H1 (cell line): ENCODE results near the gene SCN2B. TPM values are rescaled to one million over a fixed set of nuclear protein-coding genes. Genes with fewer than 3 reads are reported as not detected.

ENCODE experiments used
- CTCF ChIA-PET: fragments of 300-600 bp; sonication (Branson Sonifier 250); formaldehyde crosslinking; loops from one replicate; lab custom pipeline; 2021; ENCODE audit not compliant: partially characterized antibody; lab: Charles Lee
- POLR2A ChIA-PET: fragments of 300-600 bp; sonication (Branson Sonifier 250); formaldehyde crosslinking; loops from one replicate; lab custom pipeline; 2021; ENCODE audit warnings: inconsistent platforms; ENCODE audit not compliant: partially characterized antibody; lab: Charles Lee
- DNase-seq, 2 experiments: peaks; one replicate each; pipeline versions ENCODE4 v3.0.0 to v3.0.0-alpha.2; 2010 to 2022; ENCODE audit warnings: low spot score in 2 of 2, low read depth in 1 of 2, mixed read lengths in 1 of 2
- FAIRE-seq: peaks from 2 replicates; lab custom pipeline; 2011; peaks lifted over from hg19 to GRCh38; lab: Jason Lieb, UNC
- H2AFZ ChIP-seq: 2 replicates; pipeline ENCODE4 v1.8.1; 2012; ENCODE audit warnings: low read length, inconsistent platforms
- H2AK5ac ChIP-seq: 2 replicates; pipeline ENCODE4 v1.6.1; 2013; ENCODE audit warnings: low read depth, low read length
- H2BK120ac ChIP-seq: replicated peaks from 2 replicates; pipeline ENCODE3; 2013; ENCODE audit warnings: low read depth, low read length, inconsistent platforms
- H2BK12ac ChIP-seq: 2 replicates; pipeline ENCODE4 v1.6.1; 2013; ENCODE audit warnings: low read depth, low read length
- H2BK15ac ChIP-seq: 2 replicates; pipeline ENCODE4 v1.6.1; 2013; ENCODE audit warnings: low read length
- H2BK20ac ChIP-seq: 2 replicates; pipeline ENCODE4 v1.6.1; 2013; ENCODE audit warnings: low read length
- H2BK5ac ChIP-seq: 2 replicates; pipeline ENCODE4 v1.6.1; 2013; ENCODE audit warnings: low read depth, low read length
- H3K14ac ChIP-seq: 2 replicates; pipeline ENCODE4 v1.6.1; 2013; ENCODE audit warnings: inconsistent platforms; ENCODE audit not compliant: insufficient read length
- H3K18ac ChIP-seq: 2 replicates; pipeline ENCODE4 v1.6.1; 2013; ENCODE audit warnings: low read length; ENCODE audit errors: extremely low read depth
- H3K23ac ChIP-seq: 2 replicates; pipeline ENCODE4 v1.6.1; 2013; ENCODE audit warnings: inconsistent platforms; ENCODE audit not compliant: insufficient read length
- H3K23me2 ChIP-seq: 2 replicates; pipeline ENCODE4 v1.6.1; 2013; ENCODE audit warnings: low read depth, low read length
- H3K27ac ChIP-seq: 2 replicates; pipeline ENCODE4 v1.6.1; 2011; ENCODE audit warnings: low read depth, low read length, inconsistent platforms
- H3K27me3 ChIP-seq, 4 experiments: replicated peaks in 1 of 4; 1 replicate in 1 of 4; 2 replicates in 3 of 4; pipeline versions ENCODE4 v1.6.1 to v1.8.1; 2011 to 2013; ENCODE audit warnings: low read length in 3 of 4, mild to moderate bottlenecking in 3 of 4, inconsistent platforms in 2 of 4, mixed read lengths in 2 of 4, moderate library complexity in 1 of 4; ENCODE audit not compliant: control insufficient read depth in 3 of 4, insufficient read depth in 3 of 4; ENCODE audit errors: extremely low read depth in 1 of 4
- H3K36me3 ChIP-seq, 4 experiments: 2 replicates each; pipeline versions ENCODE4 v1.6.1 to v1.8.1; 2011 to 2013; ENCODE audit warnings: mild to moderate bottlenecking in 4 of 4, low read length in 3 of 4, moderate library complexity in 2 of 4, control low read depth in 1 of 4, inconsistent platforms in 1 of 4; ENCODE audit not compliant: insufficient read depth in 4 of 4, control insufficient read depth in 2 of 4
- H3K4ac ChIP-seq: replicated peaks from 2 replicates; pipeline ENCODE3; 2013; ENCODE audit warnings: low read length, low read depth, mixed read lengths, inconsistent platforms; ENCODE audit not compliant: insufficient read length
- H3K4me1 ChIP-seq, 4 experiments: replicated peaks in 1 of 4; 1 replicate in 1 of 4; 2 replicates in 3 of 4; pipeline versions ENCODE4 v1.6.1 to v1.8.1; 2011 to 2013; ENCODE audit warnings: low read length in 3 of 4, inconsistent platforms in 2 of 4, mixed read lengths in 1 of 4; ENCODE audit not compliant: insufficient read depth in 4 of 4, control insufficient read depth in 3 of 4
- H3K4me2 ChIP-seq, 2 experiments: 2 replicates each; pipeline versions ENCODE4 v1.6.1 to v1.8.1; 2011 to 2013; ENCODE audit warnings: low read depth in 2 of 2, low read length in 2 of 2, control low read depth in 1 of 2, inconsistent platforms in 1 of 2, mild to moderate bottlenecking in 1 of 2; ENCODE audit not compliant: insufficient read depth in 1 of 2
- H3K4me3 ChIP-seq, 4 experiments: fragments of 200-600, 300-600 bp in 1 of 4; sonication (generic), shearing (Covaris generic), sonication (Bioruptor Twin) in 1 of 4; 2 replicates each; pipeline versions ENCODE4 v1.5.1 to v1.8.1; 2011 to 2016; ENCODE audit warnings: low read length in 4 of 4, low read depth in 3 of 4, control low read depth in 2 of 4, inconsistent platforms in 2 of 4, mild to moderate bottlenecking in 2 of 4, mixed read lengths in 1 of 4, moderate library complexity in 1 of 4; ENCODE audit not compliant: insufficient read depth in 2 of 4; ENCODE audit errors: extremely low read depth in 1 of 4
- H3K56ac ChIP-seq: replicated peaks from 2 replicates; pipeline ENCODE3; 2013; ENCODE audit warnings: low read depth, mild to moderate bottlenecking, mixed read lengths, low read length, inconsistent platforms; ENCODE audit not compliant: insufficient read length
- H3K79me1 ChIP-seq: 2 replicates; pipeline ENCODE4 v1.6.1; 2013; ENCODE audit warnings: low read depth, low read length, control low read depth
- H3K79me2 ChIP-seq, 2 experiments: 2 replicates each; pipeline versions ENCODE4 v1.6.1 to v1.8.1; 2012 to 2013; ENCODE audit warnings: low read length in 2 of 2, mild to moderate bottlenecking in 2 of 2, inconsistent platforms in 1 of 2; ENCODE audit not compliant: insufficient read depth in 2 of 2, control insufficient read depth in 1 of 2
- H3K9ac ChIP-seq, 4 experiments: replicated peaks in 1 of 4; 1 replicate in 1 of 4; 2 replicates in 3 of 4; pipeline versions ENCODE4 v1.6.1 to v1.8.1; 2011 to 2013; ENCODE audit warnings: low read depth in 3 of 4, low read length in 3 of 4, control low read depth in 2 of 4, mild to moderate bottlenecking in 2 of 4, moderate library complexity in 2 of 4, inconsistent platforms in 1 of 4; ENCODE audit errors: extremely low read depth in 1 of 4
- H3K9me3 ChIP-seq, 2 experiments: 2 replicates each; pipeline versions ENCODE4 v1.6.1 to v1.8.1; 2012 to 2013; ENCODE audit warnings: mild to moderate bottlenecking in 2 of 2, moderate library complexity in 2 of 2, control low read depth in 1 of 2, inconsistent platforms in 1 of 2, low read depth in 1 of 2, low read length in 1 of 2, mixed read lengths in 1 of 2; ENCODE audit not compliant: insufficient read depth in 2 of 2
- H4K20me1 ChIP-seq, 2 experiments: replicated peaks in 1 of 2; 2 replicates each; pipeline versions ENCODE3 to v1.8.1; 2011 to 2013; ENCODE audit warnings: inconsistent platforms in 2 of 2, low read length in 2 of 2, mild to moderate bottlenecking in 1 of 2; ENCODE audit not compliant: insufficient read depth in 2 of 2, control insufficient read depth in 1 of 2
- H4K5ac ChIP-seq: 2 replicates; pipeline ENCODE4 v1.6.1; 2013; ENCODE audit warnings: low read length, low read depth, mixed read lengths, inconsistent platforms; ENCODE audit not compliant: insufficient read length
- H4K8ac ChIP-seq: 2 replicates; pipeline ENCODE4 v1.8.0; 2013; ENCODE audit warnings: mild to moderate bottlenecking, moderate library complexity, low read length, inconsistent platforms; ENCODE audit not compliant: insufficient read depth; ENCODE audit errors: extremely low read depth
- H4K91ac ChIP-seq: replicated peaks from 2 replicates; pipeline ENCODE3; 2013; ENCODE audit warnings: low read length, mixed read lengths, inconsistent platforms; ENCODE audit not compliant: insufficient read length
- BACH1 ChIP-seq: IDR thresholded peaks from 2 replicates; pipeline ENCODE4 v1.6.1; 2012; ENCODE audit warnings: low read length, improper control_type of control experiment
- CHD2 ChIP-seq: IDR thresholded peaks from 2 replicates; pipeline ENCODE4 v1.6.1; 2012; ENCODE audit warnings: low read length, improper control_type of control experiment
- CREB1 ChIP-seq: IDR thresholded peaks from 2 replicates; pipeline ENCODE4 v1.6.1; 2012; ENCODE audit warnings: inconsistent platforms
- FOSL1 ChIP-seq: IDR thresholded peaks from 2 replicates; pipeline ENCODE4 v1.6.1; 2011; ENCODE audit warnings: mild to moderate bottlenecking, low read depth, low read length, moderate library complexity; ENCODE audit not compliant: insufficient read depth
- HDAC6 ChIP-seq: IDR thresholded peaks from one replicate; pipeline ENCODE4 v1.7.1; 2012; ENCODE audit warnings: low read depth, mild to moderate bottlenecking, inconsistent platforms, low read length, moderate library complexity
- PHF8 ChIP-seq: fragments of 200-600 bp; sonication (generic); conservative IDR thresholded peaks from 2 replicates; pipeline ENCODE4 v1.7.1; 2012; ENCODE audit warnings: low read depth, mild to moderate bottlenecking, inconsistent platforms, low read length, moderate library complexity
- SIX5 ChIP-seq: IDR thresholded peaks from 2 replicates; pipeline ENCODE4 v1.6.1; 2011; ENCODE audit warnings: mild to moderate bottlenecking, low read depth, low read length
- SP4 ChIP-seq: IDR thresholded peaks from 2 replicates; pipeline ENCODE4 v1.6.1; 2012; ENCODE audit warnings: low read length, inconsistent platforms
- WGBS, 2 experiments: shearing (Covaris generic) in 1 of 2; methylation state at CpG; one replicate each; pipeline versions ENCODE4 v1.1.6 to v1.1.7; 2013 to 2015; ENCODE audit warnings: low lambda C conversion rate in 2 of 2, mixed read lengths in 2 of 2, inconsistent platforms in 1 of 2, low coverage in 1 of 2, missing lambda C conversion rate in 1 of 2; ENCODE audit not compliant: insufficient replicate concordance in 2 of 2, insufficient coverage in 1 of 2, insufficient read length in 1 of 2; ENCODE audit errors: extremely low coverage in 1 of 2, missing lambda C conversion rate in 1 of 2; 5-methylcytosine and 5-hydroxymethylcytosine counted together
- polyA plus RNA-seq, 7 experiments: library from polyadenylated mRNA; depleted of rRNA in 3 of 7; stranded (reverse) in 5 of 7; unstranded in 2 of 7; fragments of >200 nt in 5 of 7; fragments of 200-250 nt in 2 of 7; gene quantifications; 1 replicate in 5 of 7; 2 replicates in 1 of 7; 4 replicates in 1 of 7; pipeline versions ENCODE4 v1.2.1 to v1.2.3, GENCODE V29; 2011 to 2013; ENCODE audit warnings: missing spikeins in 2 of 7, mixed read lengths in 2 of 7
- total RNA-seq: library from RNA; stranded (reverse); fragmentation: NEBNext Ultra II Directional; extraction: Animal tissue kit (Norgen Biotek cat#: 25700); gene quantifications from 2 replicates; pipeline ENCODE4 v1.2.1, GENCODE V29; 2021
- TF ChIP-seq, protein P1 (sequence below): IDR thresholded peaks from 2 replicates; pipeline ENCODE4 v1.6.1; 2011; ENCODE audit warnings: low read depth, mild to moderate bottlenecking, low read length; ENCODE audit not compliant: insufficient read depth
- TF ChIP-seq, protein P2 (sequence below): IDR thresholded peaks from 2 replicates; pipeline ENCODE4 v1.6.1; 2012; ENCODE audit warnings: inconsistent platforms

The SCN2B gene
- total and polyA plus RNA-seq, 2 of the 8 experiments (the other 6 are each of a cell fraction or from before 2014, with no cell fraction given) = 0.14 to 0.24 TPM

GRCh38 chr11:118172356-118172755, 4.1 kb downstream of the SCN2B start:
- Histone ChIP-seq H3K9ac (no peak overlapping the region), H3K56ac (no peak overlapping the region), H4K20me1 (no peaks in the 10 kb centered on the region), H3K27ac (no peak overlapping the region), H3K14ac (no peak overlapping the region), H4K5ac (no peak overlapping the region), H4K8ac (no peak overlapping the region), H3K18ac (no peak overlapping the region), H2BK120ac (no peak overlapping the region), H3K79me1 (no peaks in the 10 kb centered on the region), H3K23me2 (peaks cover 10% of the 10 kb centered on the region), H2BK15ac (no peak overlapping the region), H3K36me3 (no peaks in the 10 kb centered on the region), H2AFZ (no peak overlapping the region; the same call in 1 of the 2 replicates), H2BK20ac (0 out of 2 replicates have a peak overlapping the region, but pooled peaks have one; percentile 61), H3K9me3 (no peaks in the 10 kb centered on the region), H2BK12ac (0 out of 2 replicates have a peak overlapping the region, but pooled peaks have one; percentile 71), H3K4ac (no peak overlapping the region), H2AK5ac (no peak overlapping the region), H4K91ac (no peak overlapping the region), H3K4me3 (no peak overlapping the region), H3K79me2 (no peaks in the 10 kb centered on the region), H3K27me3 (peaks cover 6 to 83% (median 66%) of the 10 kb centered on the region in 4 experiments), H3K4me2 (no peak overlapping the region), H3K4me1 (peaks cover 0 to 27% (median 15%) of the 10 kb centered on the region in 4 experiments), H3K23ac (no peak overlapping the region), H2BK5ac (no peak overlapping the region)
- ChIA-PET POLR2A (interaction anchor here (1.1 to 2.8 kb wide), 5 partner anchors 8 to 263 kb away, joined by 3 to 16 read pairs (median 4); partner anchors contain the start of genes KMT2A and SCN4B), CTCF (interaction anchor here (0.6 to 8.7 kb wide), 40 partner anchors 9 to 364 kb away, joined by 3 to 245 read pairs (median 5); partner anchors contain the start of genes MPZL2, MPZL3, SCN4B and TMPRSS4)
- DNase-seq = no peak
- 91% methylated on average over 9 of the region's 9 CpGs; no CpG with 5 or more reads in 1 of the 2 experiments for WGBS, 2 experiments
- no peak for FAIRE-seq
- TF ChIP-seq, protein P1, sequence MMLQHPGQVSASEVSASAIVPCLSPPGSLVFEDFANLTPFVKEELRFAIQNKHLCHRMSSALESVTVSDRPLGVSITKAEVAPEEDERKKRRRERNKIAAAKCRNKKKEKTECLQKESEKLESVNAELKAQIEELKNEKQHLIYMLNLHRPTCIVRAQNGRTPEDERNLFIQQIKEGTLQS = no peak
- TF ChIP-seq, protein P2, sequence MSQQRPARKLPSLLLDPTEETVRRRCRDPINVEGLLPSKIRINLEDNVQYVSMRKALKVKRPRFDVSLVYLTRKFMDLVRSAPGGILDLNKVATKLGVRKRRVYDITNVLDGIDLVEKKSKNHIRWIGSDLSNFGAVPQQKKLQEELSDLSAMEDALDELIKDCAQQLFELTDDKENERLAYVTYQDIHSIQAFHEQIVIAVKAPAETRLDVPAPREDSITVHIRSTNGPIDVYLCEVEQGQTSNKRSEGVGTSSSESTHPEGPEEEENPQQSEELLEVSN = no peak
- TF ChIP-seq HDAC6 = no peak
- TF ChIP-seq FOSL1 = no peak
- no peak for TF ChIP-seq PHF8
- no peak for TF ChIP-seq CHD2
- no peak for TF ChIP-seq SP4
- no peak for TF ChIP-seq SIX5
- TF ChIP-seq BACH1 = no peak
- TF ChIP-seq CREB1 = no peak
